HG03196 (cell line): ENCODE data around the gene MICAL3.
"Not testable (repeated sequence)": the region's sequence is repeated elsewhere in the genome, so short reads cannot be mapped to it uniquely, and the experiment has no call there.

ENCODE experiments used
- ATAC-seq: cut with Tn5 transposase; IDR thresholded peaks from one replicate; pipeline ENCODE4 v1.9.1; 2021; ENCODE audit not compliant: unreplicated experiment

The MICAL3 gene, protein sequence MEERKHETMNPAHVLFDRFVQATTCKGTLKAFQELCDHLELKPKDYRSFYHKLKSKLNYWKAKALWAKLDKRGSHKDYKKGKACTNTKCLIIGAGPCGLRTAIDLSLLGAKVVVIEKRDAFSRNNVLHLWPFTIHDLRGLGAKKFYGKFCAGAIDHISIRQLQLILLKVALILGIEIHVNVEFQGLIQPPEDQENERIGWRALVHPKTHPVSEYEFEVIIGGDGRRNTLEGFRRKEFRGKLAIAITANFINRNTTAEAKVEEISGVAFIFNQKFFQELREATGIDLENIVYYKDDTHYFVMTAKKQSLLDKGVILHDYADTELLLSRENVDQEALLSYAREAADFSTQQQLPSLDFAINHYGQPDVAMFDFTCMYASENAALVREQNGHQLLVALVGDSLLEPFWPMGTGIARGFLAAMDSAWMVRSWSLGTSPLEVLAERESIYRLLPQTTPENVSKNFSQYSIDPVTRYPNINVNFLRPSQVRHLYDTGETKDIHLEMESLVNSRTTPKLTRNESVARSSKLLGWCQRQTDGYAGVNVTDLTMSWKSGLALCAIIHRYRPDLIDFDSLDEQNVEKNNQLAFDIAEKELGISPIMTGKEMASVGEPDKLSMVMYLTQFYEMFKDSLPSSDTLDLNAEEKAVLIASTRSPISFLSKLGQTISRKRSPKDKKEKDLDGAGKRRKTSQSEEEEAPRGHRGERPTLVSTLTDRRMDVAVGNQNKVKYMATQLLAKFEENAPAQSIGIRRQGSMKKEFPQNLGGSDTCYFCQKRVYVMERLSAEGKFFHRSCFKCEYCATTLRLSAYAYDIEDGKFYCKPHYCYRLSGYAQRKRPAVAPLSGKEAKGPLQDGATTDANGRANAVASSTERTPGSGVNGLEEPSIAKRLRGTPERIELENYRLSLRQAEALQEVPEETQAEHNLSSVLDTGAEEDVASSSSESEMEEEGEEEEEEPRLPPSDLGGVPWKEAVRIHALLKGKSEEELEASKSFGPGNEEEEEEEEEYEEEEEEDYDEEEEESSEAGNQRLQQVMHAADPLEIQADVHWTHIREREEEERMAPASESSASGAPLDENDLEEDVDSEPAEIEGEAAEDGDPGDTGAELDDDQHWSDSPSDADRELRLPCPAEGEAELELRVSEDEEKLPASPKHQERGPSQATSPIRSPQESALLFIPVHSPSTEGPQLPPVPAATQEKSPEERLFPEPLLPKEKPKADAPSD (N-terminal part only)

GRCh38 chr22:18024276-18024939, at the start of gene MICAL3:
TSS of gene MICAL3 (minus strand) at chr22:18024561. CDS start at chr22:17906812, 117,749 bp downstream.
- ATAC-seq = no peak

- ATAC-seq = not testable (repeated sequence)
Observed at GRCh38 chr22:18073927-18074326, 49.6 kb upstream of the MICAL3 start.

DNA sequence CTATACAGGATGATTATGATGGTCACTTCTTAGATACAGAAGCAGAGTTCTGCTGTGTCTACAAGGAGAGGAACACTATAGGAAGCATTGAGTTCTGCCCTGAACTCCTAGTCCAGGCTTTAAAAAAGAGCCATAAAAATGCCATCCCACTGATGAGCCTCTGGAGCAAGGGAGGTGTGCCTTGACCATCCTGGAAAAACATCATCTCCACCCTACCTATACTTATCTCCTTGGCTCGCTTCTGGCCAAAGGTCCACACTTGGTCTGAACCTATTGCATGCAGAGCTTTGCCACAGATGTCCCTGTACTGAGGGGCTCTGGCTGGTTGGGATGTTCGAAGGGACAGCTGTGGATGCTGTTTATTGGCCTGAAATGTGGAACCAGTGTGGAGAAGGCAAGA, 49.1 kb upstream of the MICAL3 start:
- ATAC-seq = no peak

- no peak for ATAC-seq
Observed at GRCh38 chr22:18071968-18072310, 47.6 kb upstream of the MICAL3 start.

DNA sequence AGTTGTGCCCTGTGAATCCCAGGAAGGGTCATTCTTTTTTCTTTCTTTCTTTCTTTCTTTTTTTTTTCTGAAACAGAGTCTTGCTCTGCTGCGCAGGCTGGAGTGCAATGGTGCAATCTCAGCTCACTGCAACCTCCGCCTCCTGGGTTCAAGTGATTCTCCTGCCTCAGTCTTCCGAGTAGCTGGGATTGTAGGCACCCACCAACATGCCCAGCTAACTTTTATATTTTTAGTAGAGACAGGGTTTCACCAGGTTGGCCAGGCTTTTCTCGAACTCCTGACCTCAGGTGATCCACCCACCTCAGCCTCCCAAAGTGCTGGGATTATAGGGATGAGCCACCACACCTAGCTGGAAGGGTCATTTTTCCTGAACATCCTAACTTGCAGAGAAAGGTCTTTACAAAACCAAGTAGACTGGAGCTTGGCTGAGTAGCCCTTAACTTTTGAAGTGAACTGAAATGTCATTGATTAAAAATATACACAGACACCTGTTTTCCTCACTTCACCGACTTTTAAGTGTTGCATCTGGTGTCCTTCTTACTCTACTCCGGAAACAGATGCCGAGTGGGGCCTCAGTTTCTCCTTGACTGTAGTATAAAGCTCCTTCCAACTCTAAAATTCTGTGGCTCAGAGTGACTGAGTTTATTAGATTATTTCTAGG, 47.1 kb upstream of the MICAL3 start:
- not testable (repeated sequence) for ATAC-seq

DNA sequence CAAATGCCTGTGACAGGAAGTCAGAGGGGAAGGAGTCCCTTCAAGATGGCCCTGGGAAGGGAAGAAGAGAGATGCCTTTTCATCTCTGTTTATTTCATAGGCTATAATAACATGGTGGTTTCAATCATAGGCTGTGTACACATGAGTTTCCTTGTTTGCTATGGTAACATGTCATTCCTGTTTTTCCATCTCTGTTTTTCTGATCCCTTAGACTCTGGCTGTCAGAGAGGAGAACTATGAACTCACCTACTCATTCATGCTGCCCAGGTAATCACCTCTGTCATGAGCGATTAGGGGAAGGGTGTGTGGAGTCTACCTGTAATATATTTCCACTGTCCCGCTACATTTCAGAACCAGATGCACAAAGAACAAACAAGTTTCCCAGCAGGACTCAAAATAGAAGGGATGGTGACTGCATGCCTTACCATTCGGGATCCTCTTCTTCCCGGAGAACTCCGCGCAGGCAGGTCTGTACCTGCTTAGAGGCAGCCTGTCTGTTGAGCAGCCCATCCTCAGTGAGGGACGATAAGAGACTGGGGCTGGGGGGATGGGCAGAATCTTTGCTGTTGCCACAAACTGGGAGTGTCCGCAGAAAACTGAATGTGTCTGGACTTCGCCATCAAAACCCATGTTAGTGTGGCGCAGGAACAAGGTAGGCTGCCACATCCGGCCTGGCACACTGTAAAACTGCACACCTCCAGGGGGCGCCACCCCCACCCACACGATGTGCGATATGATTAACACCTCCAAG, 46.4 kb upstream of the MICAL3 start:
- no peak for ATAC-seq

DNA sequence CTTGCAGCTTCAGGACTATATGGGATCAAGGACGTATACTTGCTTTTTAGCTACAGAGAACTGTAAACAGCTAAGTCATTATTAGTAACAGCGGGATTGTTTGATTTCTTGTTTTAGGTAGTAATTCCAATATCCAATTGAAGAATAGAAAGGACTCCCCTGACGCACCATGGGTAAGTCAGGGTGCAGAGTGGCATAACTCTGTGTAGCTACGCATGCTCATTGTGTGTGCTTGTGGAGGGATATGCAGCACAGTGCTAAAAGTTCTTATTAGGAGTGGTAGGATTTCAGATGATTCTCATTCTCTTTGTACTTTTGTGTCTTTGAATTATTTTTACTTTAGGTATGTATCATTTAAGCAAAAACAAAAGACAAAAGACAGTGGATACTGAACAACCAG, 45.7 kb upstream of the MICAL3 start:
- ATAC-seq = no peak

DNA sequence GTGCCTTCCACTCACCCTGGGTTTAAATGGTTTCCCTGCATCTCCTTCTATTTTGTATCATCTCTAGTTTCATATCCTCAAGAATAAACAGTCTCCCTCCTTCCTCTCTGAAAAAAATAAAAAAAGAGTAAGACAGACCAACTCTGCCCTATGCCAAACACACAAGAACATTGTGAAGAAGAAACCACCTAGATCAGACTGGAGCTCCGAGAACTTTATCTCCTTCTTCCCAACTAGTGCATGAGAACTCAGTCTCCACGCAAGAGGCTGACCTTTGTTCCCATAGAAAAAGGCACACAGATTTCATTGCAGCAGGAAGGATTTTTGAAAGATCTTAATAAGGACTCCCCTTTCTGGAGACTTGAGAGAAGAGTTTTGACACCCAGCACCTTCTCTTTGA, 44.7 kb upstream of the MICAL3 start:
- no peak for ATAC-seq

GRCh38 chr22:18068381-18068988, 44.1 kb upstream of the MICAL3 start:
- no peak for ATAC-seq

DNA sequence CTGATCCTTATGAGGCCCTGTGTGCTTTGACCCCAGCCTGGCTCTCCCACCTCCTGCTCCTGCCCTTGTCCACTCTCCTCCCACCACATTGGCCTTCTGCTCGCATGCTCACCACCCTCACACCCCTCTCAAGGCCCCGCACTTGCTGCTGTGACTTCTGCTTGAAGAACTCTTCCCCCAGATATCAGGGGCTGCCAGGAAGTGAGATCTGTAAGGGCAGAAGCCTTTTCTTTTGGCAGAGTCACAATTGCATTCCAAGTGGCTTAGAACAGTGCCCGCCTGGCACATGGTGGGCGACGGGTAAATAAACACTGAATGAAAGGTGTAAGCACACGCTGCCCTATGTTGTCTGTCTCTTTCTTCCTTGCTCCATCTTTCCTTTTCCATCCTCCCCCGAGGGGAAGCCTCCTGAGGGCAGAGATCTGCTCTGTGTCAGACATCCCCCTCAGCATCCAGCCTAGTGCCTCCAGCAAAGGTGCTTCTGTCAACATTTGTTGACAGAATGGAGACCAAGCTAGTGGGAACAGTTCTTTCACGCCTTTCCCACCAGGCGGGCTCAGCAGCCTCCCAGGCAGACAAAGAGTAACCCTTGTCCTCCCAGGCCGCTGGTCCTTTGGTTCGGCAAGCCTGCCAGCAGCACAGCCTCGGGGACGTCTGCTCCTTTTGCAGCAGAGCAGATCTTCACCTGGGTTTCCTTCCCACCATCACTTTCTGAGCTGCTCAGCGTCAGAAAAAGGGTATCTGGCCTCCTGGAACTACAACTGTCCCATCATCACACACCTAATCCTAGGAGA, 43.4 kb upstream of the MICAL3 start:
- ATAC-seq = no peak

- no peak for ATAC-seq
Observed at GRCh38 chr22:18067121-18067520, 42.8 kb upstream of the MICAL3 start.

GRCh38 chr22:18066181-18066859, 42.0 kb upstream of the MICAL3 start:
- ATAC-seq = no peak

- no peak for ATAC-seq
Observed at GRCh38 chr22:18065256-18065655, 40.9 kb upstream of the MICAL3 start.

DNA sequence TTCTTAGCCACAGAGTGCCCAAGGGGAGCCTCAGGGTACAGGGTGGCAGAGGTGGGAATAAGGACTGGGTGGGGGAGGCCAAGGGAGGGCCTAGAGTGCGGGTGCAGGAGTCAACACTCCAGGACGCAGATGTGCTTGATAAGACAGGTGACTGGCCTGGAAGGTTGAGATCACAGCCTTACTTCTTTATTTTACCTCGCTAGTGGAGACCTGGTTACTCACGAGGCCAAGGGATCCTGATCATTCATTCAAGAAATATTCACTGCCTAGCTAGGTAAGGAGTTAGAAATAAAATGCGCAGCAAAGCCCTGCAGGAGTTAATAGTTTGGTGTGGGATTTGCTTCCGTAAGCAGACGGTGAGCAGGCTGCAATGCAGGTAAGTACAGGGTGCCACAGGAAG, 40.3 kb upstream of the MICAL3 start:
- no peak for ATAC-seq

DNA sequence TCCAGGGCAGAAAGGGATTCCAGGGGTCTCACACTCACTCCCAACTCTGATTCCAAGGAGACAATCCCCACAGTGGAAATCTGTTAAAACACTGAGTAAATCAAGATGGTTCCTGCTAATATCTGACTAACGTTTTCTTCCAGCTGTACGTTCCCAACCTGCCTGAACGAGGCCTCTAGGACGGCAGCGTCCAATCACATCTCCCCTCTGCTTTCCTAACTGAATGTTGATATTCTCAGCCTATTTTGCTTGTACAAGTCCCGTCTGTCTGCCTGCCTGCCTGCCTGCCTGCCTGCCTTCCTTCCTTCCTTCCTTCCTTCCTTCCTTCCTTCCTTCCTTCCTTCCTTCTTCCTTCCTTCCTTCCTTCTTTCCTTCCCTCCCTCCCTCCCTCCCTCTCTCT, 39.4 kb upstream of the MICAL3 start:
- ATAC-seq = not testable (repeated sequence)

- no peak for ATAC-seq
Observed at GRCh38 chr22:18063306-18063705, 38.9 kb upstream of the MICAL3 start.

- ATAC-seq = no peak
Observed at GRCh38 chr22:18062421-18062820, 38.1 kb upstream of the MICAL3 start.
